ENCODE results near the gene PI16.

The PI16 gene

DNA sequence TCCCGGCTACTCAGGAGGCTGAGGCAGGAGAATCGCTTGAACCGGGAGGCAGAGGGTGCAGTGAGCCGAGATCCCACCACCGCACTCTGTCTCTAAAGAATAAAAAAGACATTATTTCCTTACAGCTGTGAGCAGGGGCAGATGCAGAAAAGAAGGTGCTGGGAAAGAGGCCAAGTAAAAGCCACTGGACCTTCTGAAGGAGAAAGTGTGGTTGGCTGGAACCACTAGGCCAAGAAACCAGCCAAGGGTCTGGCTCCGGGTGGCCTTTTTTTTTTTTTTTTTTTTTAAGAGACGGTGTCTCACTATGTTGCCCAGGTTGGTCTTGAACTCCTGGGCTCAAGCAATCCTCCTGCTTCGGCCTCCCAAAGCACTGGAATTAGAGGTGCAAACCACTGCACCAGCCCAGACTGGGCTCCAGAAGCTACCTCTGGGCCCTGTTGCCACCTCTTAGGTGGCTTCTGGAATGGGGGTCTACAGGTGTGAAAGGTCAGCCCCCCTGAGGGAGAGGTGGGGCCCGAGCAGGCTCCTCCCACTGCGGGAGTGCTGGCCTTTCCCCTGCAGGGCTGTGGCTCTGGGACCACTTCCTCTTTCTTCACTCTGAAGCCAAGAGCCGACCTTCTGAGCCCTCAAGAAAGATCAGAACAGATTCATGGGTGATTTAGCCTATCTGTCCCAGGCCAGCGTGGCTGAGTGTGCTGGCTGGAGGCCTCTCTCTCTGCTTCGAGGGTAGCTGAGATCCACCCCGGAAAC, 50.7 kb downstream of the PI16 start, which contains the start of gene FGD2:
Gene FGD2 (plus strand): TSS at position 595 of the 750 bp plus-strand sequence. CDS start 163 bp downstream, outside the sequence.
- DNase-seq (ENCODE audit: low spot score in 2 of 2) (no peak), ATAC-seq (replicated peaks; ENCODE audit: extremely low read depth, poor library complexity, severe bottlenecking) (peak; percentile 50)
- peak within 1 kb of the TSS; percentile 67 for H3K27ac Mint-ChIP-seq (ENCODE audit: low read depth)
- no peaks in the 10 kb centered on the region for H3K9me3 Mint-ChIP-seq
- peaks cover 16% of the 10 kb centered on the region for H3K4me1 Mint-ChIP-seq
- H3K36me3 Mint-ChIP-seq (ENCODE audit: insufficient read depth) = peaks cover 5% of the 10 kb centered on the region
- H3K27me3 Mint-ChIP-seq = no peaks in the 10 kb centered on the region
- peak within 1 kb of the TSS; percentile 62 for H3K4me3 Mint-ChIP-seq

DNA sequence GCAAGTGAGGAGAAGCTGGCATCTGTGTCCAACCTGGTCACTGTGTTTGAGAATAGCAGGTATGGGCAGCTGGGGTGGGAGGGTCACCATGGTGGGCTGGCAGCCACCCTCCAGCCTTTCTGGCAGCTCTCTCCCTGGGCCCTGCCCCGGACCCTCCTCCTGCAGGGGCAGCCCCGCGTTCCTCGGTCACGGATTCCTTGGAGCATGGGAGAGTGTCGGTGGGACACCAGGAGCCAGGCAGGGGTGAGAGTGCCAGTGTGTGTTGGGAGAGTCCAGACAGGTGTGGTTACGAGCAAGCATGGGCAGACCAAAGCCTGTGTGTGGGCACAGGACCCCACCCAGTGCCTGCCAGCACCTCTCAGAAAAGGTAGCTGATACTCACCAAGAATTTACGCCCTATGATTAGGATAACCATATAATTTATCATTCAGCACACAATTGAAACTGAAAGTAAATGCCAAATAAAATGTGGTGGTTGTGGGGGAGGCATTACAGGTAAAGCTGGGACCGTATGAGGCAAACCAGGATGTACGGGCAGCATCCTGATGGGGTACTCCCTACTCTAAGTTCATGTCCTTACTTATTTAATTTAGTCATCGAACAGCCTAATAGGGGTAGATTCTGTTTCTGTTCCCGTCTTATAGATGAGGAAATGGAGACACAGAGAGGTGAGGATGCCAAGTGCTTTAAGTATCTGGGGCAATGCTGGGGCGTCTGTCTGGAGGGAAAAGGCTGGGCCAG, 51.5 kb downstream of the PI16 start:
- no peaks in the 10 kb centered on the region for H3K9me3 Mint-ChIP-seq
- no peak for ATAC-seq (replicated peaks; ENCODE audit: extremely low read depth, poor library complexity, severe bottlenecking)
- H3K27me3 Mint-ChIP-seq = no peaks in the 10 kb centered on the region
- H3K36me3 Mint-ChIP-seq (ENCODE audit: insufficient read depth) = peaks cover 5% of the 10 kb centered on the region
- H3K27ac Mint-ChIP-seq (ENCODE audit: low read depth) = peak overlapping the region; percentile 67
- no peak for DNase-seq (ENCODE audit: low spot score in 2 of 2)
- peak overlapping the region; percentile 62 for H3K4me3 Mint-ChIP-seq
- peaks cover 16% of the 10 kb centered on the region for H3K4me1 Mint-ChIP-seq

GRCh38 chr6:37006793-37007339, 52.3 kb downstream of the PI16 start:
- ATAC-seq (replicated peaks; ENCODE audit: extremely low read depth, poor library complexity, severe bottlenecking) (no peak), DNase-seq (ENCODE audit: low spot score in 2 of 2) (no peak)
- Mint-ChIP-seq H3K36me3 (ENCODE audit: insufficient read depth) (peaks cover 5% of the 10 kb centered on the region), H3K27me3 (no peaks in the 10 kb centered on the region), H3K9me3 (no peaks in the 10 kb centered on the region), H3K4me3 (peak overlapping the region; percentile 62), H3K4me1 (peaks cover 16% of the 10 kb centered on the region), H3K27ac (ENCODE audit: low read depth) (peak overlapping the region; percentile 67)

DNA sequence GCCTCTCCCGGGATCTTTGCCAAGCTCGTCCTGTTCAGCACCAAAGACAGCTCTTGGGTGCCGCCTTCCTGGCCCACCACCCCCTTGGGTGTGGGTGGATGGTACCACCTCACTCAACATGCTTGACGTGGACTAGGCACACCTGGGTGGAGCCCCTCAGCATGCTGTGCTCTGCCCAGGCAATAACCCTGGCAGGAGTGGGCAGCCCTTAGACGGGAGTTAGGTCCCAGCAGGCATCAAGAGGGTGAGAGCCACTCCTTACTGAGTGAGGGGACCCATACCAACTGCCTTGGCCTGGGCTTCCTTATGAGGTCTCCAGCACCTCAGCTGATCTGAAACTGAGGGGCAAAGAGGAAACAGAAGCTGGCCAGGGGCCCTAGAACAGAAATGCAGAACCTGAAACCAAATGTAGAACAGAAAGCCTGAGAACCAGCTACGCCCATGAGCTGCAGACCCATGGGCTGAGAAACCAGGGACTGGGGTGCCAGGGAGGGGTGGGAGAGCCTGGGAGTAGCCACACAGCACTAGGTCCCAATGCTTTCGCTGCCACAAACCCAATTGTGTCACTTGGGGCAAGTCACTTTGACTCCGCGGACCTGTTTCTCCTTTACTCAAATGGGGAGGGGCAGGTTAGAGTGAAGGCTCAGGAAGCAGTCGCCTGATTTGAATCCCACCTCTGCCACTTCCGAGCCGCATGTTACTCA, 53.0 kb downstream of the PI16 start:
- Mint-ChIP-seq H3K4me1 (peaks cover 16% of the 10 kb centered on the region), H3K9me3 (no peaks in the 10 kb centered on the region), H3K27me3 (no peaks in the 10 kb centered on the region), H3K4me3 (peak overlapping the region; percentile 20), H3K36me3 (ENCODE audit: insufficient read depth) (peaks cover 5% of the 10 kb centered on the region), H3K27ac (ENCODE audit: low read depth) (no peak overlapping the region)
- ATAC-seq (replicated peaks; ENCODE audit: extremely low read depth, poor library complexity, severe bottlenecking) (no peak), DNase-seq (ENCODE audit: low spot score in 2 of 2) (no peak)

GRCh38 chr6:37008484-37009465, 54.2 kb downstream of the PI16 start:
- ATAC-seq (replicated peaks; ENCODE audit: extremely low read depth, poor library complexity, severe bottlenecking) = no peak
- no peaks in the 10 kb centered on the region for H3K9me3 Mint-ChIP-seq
- peaks cover 3% of the 10 kb centered on the region for H3K36me3 Mint-ChIP-seq (ENCODE audit: insufficient read depth)
- H3K27me3 Mint-ChIP-seq = no peaks in the 10 kb centered on the region
- no peak for DNase-seq (ENCODE audit: low spot score in 2 of 2)
- H3K4me1 Mint-ChIP-seq = peaks cover 16% of the 10 kb centered on the region
- no peak overlapping the region for H3K4me3 Mint-ChIP-seq
- H3K27ac Mint-ChIP-seq (ENCODE audit: low read depth) = no peak overlapping the region

GRCh38 chr6:37010402-37010892, 55.9 kb downstream of the PI16 start:
- Mint-ChIP-seq H3K27ac (ENCODE audit: low read depth) (no peak overlapping the region), H3K4me1 (peaks cover 15% of the 10 kb centered on the region), H3K27me3 (no peaks in the 10 kb centered on the region), H3K4me3 (no peak overlapping the region), H3K36me3 (ENCODE audit: insufficient read depth) (no peaks in the 10 kb centered on the region), H3K9me3 (no peaks in the 10 kb centered on the region)
- no peak for ATAC-seq (replicated peaks; ENCODE audit: extremely low read depth, poor library complexity, severe bottlenecking)
- no peak for DNase-seq (ENCODE audit: low spot score in 2 of 2)

DNA sequence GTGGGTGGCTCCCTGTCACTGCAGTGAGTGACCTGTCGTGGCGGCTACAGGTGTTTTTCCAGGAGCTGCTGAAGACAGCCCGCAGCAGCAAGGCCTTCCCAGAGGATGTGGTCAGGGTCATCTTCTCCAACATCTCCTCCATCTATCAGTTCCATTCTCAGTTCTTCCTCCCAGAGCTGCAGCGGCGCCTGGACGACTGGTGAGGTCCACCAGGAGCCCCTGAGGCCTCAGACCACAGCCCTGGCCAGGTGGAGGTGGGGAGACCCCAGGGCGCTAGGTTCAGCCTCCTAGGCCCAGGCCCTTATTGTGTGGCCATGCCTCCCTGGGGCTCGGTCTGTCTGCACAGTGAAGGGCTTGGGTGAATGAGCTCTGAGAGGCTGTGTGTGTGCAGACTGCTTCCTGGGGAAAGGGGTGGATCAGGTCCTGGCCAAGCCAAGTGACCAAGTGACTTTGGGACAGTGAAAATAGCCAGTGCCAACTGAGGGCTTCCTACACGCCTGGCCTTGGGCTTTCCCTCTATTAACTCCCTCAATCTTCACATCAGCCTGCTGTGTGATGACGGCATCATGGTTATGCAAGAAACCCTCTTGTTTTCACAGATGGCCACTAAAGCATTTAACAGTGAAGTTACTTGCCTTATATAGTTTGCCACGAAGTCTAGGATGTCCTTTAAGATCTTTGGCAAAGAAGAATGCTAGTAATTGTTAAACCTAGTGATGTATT, 57.3 kb downstream of the PI16 start:
- H3K27ac Mint-ChIP-seq (ENCODE audit: low read depth) = peak overlapping the region; percentile 71

DNA sequence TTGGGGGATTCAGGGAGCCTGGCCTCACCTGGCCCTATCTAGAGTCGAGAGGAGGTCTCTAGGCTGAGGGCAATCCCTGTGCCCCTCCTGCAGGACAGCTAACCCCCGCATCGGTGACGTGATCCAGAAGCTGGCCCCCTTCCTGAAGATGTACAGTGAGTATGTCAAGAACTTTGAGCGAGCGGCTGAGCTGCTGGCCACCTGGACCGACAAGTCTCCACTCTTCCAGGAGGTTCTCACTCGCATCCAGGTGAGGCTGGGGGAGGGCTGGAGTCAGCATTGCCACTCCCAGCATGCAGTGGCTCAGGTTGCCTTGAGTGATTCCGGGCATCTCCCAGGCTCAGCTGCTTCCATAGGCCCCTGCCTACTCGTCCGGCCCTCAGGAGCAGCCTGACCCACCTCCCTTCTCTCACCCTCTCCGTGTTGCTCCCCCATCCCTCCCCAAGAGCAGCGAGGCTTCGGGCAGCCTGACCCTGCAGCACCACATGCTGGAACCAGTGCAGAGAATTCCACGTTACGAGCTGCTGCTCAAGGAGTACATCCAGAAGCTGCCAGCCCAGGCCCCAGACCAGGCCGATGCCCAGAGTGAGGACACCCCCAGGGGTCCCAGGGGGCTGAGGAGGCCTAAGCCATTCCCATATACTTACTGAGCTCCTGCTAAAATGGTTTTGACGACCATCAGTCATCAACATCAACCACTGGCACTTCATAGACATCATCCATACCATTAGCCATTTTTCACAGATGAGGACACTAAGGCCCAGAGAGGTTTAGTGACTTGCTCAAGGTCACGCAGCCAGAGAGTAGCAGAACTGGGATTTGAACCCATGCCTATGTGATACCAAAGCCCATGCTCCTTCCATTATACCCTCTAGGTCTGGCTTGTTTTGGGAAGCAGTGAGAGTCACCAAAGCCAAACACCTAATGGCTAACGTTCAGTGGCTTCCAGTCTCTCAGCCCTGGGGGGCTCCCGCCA, 59.3 kb downstream of the PI16 start:
- no peak overlapping the region for H3K4me3 Mint-ChIP-seq
- no peak for DNase-seq (ENCODE audit: low spot score in 2 of 2)
- no peak overlapping the region for H3K27ac Mint-ChIP-seq (ENCODE audit: low read depth)
- no peaks in the 10 kb centered on the region for H3K27me3 Mint-ChIP-seq
- no peaks in the 10 kb centered on the region for H3K9me3 Mint-ChIP-seq
- no peak for ATAC-seq (replicated peaks; ENCODE audit: extremely low read depth, poor library complexity, severe bottlenecking)
- no peaks in the 10 kb centered on the region for H3K36me3 Mint-ChIP-seq (ENCODE audit: insufficient read depth)
- peaks cover 12% of the 10 kb centered on the region for H3K4me1 Mint-ChIP-seq

More for the DNA sequence above, 57.3 kb downstream of the PI16 start:
- H3K4me1 Mint-ChIP-seq = peaks cover 2% of the 10 kb centered on the region
- H3K36me3 Mint-ChIP-seq (ENCODE audit: insufficient read depth) = no peaks in the 10 kb centered on the region
- H3K27me3 Mint-ChIP-seq = no peaks in the 10 kb centered on the region
- no peak overlapping the region for H3K4me3 Mint-ChIP-seq
- DNase-seq (ENCODE audit: low spot score in 2 of 2) (no peak), ATAC-seq (replicated peaks; ENCODE audit: extremely low read depth, poor library complexity, severe bottlenecking) (no peak)
- H3K9me3 Mint-ChIP-seq = no peaks in the 10 kb centered on the region
